T-cell (primary cell): ENCODE measurements around the gene ERMARD. TPM values are rescaled to one million over a fixed set of nuclear protein-coding genes. Genes with fewer than 3 reads are reported as not detected.
A peak's percentile ranks its signal among the peaks of the same experiment; 100 is the strongest.

ENCODE experiments used
- ATAC-seq, 4 experiments: fragments of 200-7000 bp in 3 of 4; fragments of 150-1000 bp in 1 of 4; cut with Tn5 transposase; replicated peaks in 1 of 4; 1 replicate in 3 of 4; 2 replicates in 1 of 4; pipeline ENCODE4 v1.10.0; 2021; ENCODE audit warnings: moderate library complexity in 3 of 4, mild to moderate bottlenecking in 2 of 4, moderate number of reproducible peaks in 1 of 4
- CTCF ChIA-PET, 2 donors: fragments of 300-600 bp; sonication (Branson Sonifier 250); formaldehyde crosslinking; loops; one replicate each; lab custom pipeline; 2022; ENCODE audit warnings: antibody characterized with exemption in 2 of 2; lab: Charles Lee
- POLR2A ChIA-PET, 2 donors: fragments of 300-600 bp; sonication (Branson Sonifier 250); formaldehyde crosslinking; loops; one replicate each; lab custom pipeline; 2022; ENCODE audit warnings: antibody characterized with exemption in 2 of 2; lab: Charles Lee
- DNase-seq, 35 experiments: peaks; one replicate each; pipeline versions ENCODE4 v3.0.0 to v3.0.0-alpha.2; 2013 to 2023
- H3K27ac ChIP-seq: one replicate; pipeline ENCODE4 v1.5.1; 2013; ENCODE audit warnings: low read length
- H3K27me3 ChIP-seq, 2 experiments: replicated peaks in 1 of 2; 1 replicate in 1 of 2; 2 replicates in 1 of 2; pipeline versions ENCODE4 v1.6.1 to v1.7.0; 2013; ENCODE audit warnings: low read length in 1 of 2, mixed read lengths in 1 of 2; ENCODE audit not compliant: control insufficient read depth in 2 of 2, insufficient read depth in 2 of 2; ENCODE audit errors: extremely low read depth in 1 of 2
- H3K36me3 ChIP-seq, 2 donors: 1 replicate in 1 of 2; 2 replicates in 1 of 2; pipeline versions ENCODE4 v1.6.1 to v1.7.0; 2013; ENCODE audit warnings: low read length in 1 of 2; ENCODE audit not compliant: control insufficient read depth in 2 of 2, insufficient read depth in 1 of 2; ENCODE audit errors: extremely low read depth in 1 of 2
- H3K4me1 ChIP-seq, 2 experiments: 1 replicate in 1 of 2; 2 replicates in 1 of 2; pipeline versions ENCODE4 v1.6.1 to v1.7.0; 2013; ENCODE audit warnings: low read length in 2 of 2, mixed read lengths in 1 of 2; ENCODE audit not compliant: insufficient read depth in 2 of 2, control insufficient read depth in 1 of 2; ENCODE audit errors: extremely low read depth in 1 of 2
- H3K4me3 ChIP-seq, 2 donors: 1 replicate in 1 of 2; 2 replicates in 1 of 2; pipeline versions ENCODE4 v1.5.1 to v1.7.0; 2013; ENCODE audit warnings: mild to moderate bottlenecking in 2 of 2, low read length in 1 of 2, moderate library complexity in 1 of 2; ENCODE audit not compliant: control insufficient read depth in 1 of 2; ENCODE audit errors: extremely low read depth in 1 of 2
- H3K9me3 ChIP-seq: 2 replicates; pipeline ENCODE4 v1.7.0; 2013
- H3K27ac Mint-ChIP-seq, 2 donors: one replicate each; pipeline ENCODE4 v1.8.0; 2020 to 2021; ENCODE audit warnings: mild to moderate bottlenecking in 2 of 2, mixed read lengths in 2 of 2
- H3K27me3 Mint-ChIP-seq, 2 donors: one replicate each; pipeline ENCODE4 v1.8.0; 2021 to 2022; ENCODE audit warnings: mixed read lengths in 2 of 2
- H3K36me3 Mint-ChIP-seq: one replicate; pipeline ENCODE4 v1.8.0; 2021; ENCODE audit warnings: mixed read lengths
- H3K4me1 Mint-ChIP-seq, 3 donors: one replicate each; pipeline ENCODE4 v1.8.0; 2020 to 2022; ENCODE audit warnings: mixed read lengths in 3 of 3, mild to moderate bottlenecking in 1 of 3
- H3K4me3 Mint-ChIP-seq, 3 donors: one replicate each; pipeline ENCODE4 v1.8.0; 2020 to 2022; ENCODE audit warnings: mild to moderate bottlenecking in 3 of 3, mixed read lengths in 3 of 3, moderate library complexity in 3 of 3
- H3K9me3 Mint-ChIP-seq, 3 donors: one replicate each; pipeline ENCODE4 v1.8.0; 2020 to 2022; ENCODE audit warnings: mixed read lengths in 3 of 3
- WGBS: methylation state at CpG from one replicate; pipeline ENCODE4 v1.1.5; 2013; ENCODE audit warnings: missing lambda C conversion rate; ENCODE audit not compliant: insufficient coverage; 5-methylcytosine and 5-hydroxymethylcytosine counted together
- total RNA-seq, 35 experiments: library from RNA in 6 of 35; stranded (reverse) in 6 of 35; fragments of 120-200 nt in 1 of 35; gene quantifications; one replicate each; pipeline versions ENCODE4 v1.2.1 to v1.2.4 and lab custom pipeline; 2013 to 2026

ERMARD gene
- total RNA-seq, 5 donors from 2014 or later (not counting 1 experiment from before 2014, with no cell fraction given) = 24.7 to 35.7 (median 29.9) TPM

DNA sequence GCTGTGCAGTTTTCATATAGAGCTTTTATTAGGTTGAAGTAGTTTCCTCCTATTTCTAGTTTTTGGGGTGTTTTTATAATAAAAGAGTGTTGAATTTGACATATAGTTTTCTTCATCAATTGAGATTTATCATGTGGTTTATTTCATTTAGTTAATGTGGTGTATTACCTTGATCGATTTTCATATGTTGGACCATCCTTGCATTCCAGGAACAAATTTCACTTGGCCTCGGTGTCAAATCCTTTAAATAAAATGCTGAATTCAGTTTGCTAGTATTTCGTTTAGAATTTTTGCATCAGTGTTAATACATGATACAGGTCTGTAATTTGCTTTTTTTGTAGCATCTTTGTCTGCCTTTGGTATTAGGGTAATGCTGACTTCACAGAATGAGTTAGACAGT is 6.0 kb upstream of the ERMARD start:
- WGBS = no CpG with 5 or more reads among the region's 3 CpGs
- no peak overlapping the region for H3K27ac Mint-ChIP-seq
- DNase-seq = no peak
- H3K27me3 ChIP-seq = no peaks in the 10 kb centered on the region
- H3K36me3 ChIP-seq = no peaks in the 10 kb centered on the region
- no peaks in the 10 kb centered on the region for H3K27me3 Mint-ChIP-seq
- H3K4me1 Mint-ChIP-seq = peaks cover 8 to 12% (median 11%) of the 10 kb centered on the region in 3 donors
- H3K4me3 Mint-ChIP-seq = no peak overlapping the region
- H3K36me3 Mint-ChIP-seq = peaks cover 10% of the 10 kb centered on the region
- no peak overlapping the region for H3K27ac ChIP-seq
- ATAC-seq = no peak
- H3K9me3 ChIP-seq = no peaks in the 10 kb centered on the region
- peaks cover 3 to 21% (median 5%) of the 10 kb centered on the region in 3 donors for H3K9me3 Mint-ChIP-seq
- ChIA-PET POLR2A (no interaction called here), CTCF (no interaction called here)
- H3K4me1 ChIP-seq = peaks cover 0 to 6% of the 10 kb centered on the region in 2 experiments
- no peak overlapping the region for H3K4me3 ChIP-seq

GRCh38 chr6:169746556-169746955 is 4.9 kb upstream of the ERMARD start:
- no peaks in the 10 kb centered on the region for H3K27me3 ChIP-seq
- Mint-ChIP-seq H3K9me3 (peaks cover 3 to 21% (median 5%) of the 10 kb centered on the region in 3 donors), H3K36me3 (peaks cover 10% of the 10 kb centered on the region), H3K4me3 (no peak overlapping the region), H3K4me1 (peaks cover 19 to 20% (median 20%) of the 10 kb centered on the region in 3 donors), H3K27me3 (no peaks in the 10 kb centered on the region), H3K27ac (no peak overlapping the region)
- ChIA-PET CTCF (no interaction called here), POLR2A (interaction anchor here in 1 of 2 donors (0.6 kb wide), 1 partner anchor 35 kb away, joined by 6 read pairs; no protein-coding TSS in a partner anchor)
- no peak for DNase-seq
- no peak overlapping the region for H3K4me3 ChIP-seq
- H3K4me1 ChIP-seq = peaks cover 4 to 13% of the 10 kb centered on the region in 2 experiments
- no peak overlapping the region for H3K27ac ChIP-seq
- 100% methylated on average over 1 of the region's 1 CpG for WGBS
- H3K36me3 ChIP-seq = no peaks in the 10 kb centered on the region
- H3K9me3 ChIP-seq = no peaks in the 10 kb centered on the region
- no peak for ATAC-seq

DNA sequence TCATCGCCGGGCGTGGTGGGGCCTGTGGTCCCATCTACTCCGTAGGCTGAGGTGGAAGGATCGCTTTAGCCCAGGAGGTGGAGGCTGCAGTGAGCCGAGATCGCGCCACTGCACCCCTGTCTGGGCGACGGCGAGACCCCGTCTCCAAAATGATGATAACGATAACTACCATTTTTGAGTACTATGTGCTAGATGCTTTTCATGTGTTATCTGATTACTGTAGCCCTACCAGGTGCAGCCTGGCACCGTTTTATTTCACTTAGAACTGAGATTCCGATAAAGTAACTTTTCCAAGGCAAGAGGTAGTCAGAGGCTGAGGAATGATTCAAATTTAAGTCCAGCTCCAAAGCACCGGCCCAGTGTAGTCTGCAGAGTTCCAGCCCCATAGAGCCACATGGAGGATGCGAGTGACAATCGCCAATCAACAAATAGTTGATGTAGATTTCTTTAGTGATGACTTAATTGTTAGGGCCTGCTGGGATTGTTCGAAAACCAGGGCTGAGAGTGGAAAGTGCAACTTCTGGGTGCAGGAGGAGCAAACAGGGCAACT is 727 bp downstream of the ERMARD start:
- WGBS = 20% methylated on average over 14 of the region's 19 CpGs
- DNase-seq (peak in 4 of 35 experiments; percentile 3 to 28 (median 8)), ATAC-seq (peak in 2 of 4 experiments; percentile 34 to 37)
- peak overlapping the region; percentile 90 to 94 for H3K27ac Mint-ChIP-seq
- H3K36me3 Mint-ChIP-seq = peaks cover 20% of the 10 kb centered on the region
- peaks cover 30 to 40% (median 35%) of the 10 kb centered on the region in 3 donors for H3K4me1 Mint-ChIP-seq
- H3K27ac ChIP-seq = peak overlapping the region; percentile 91
- H3K4me3 ChIP-seq = peak overlapping the region; percentile 78 to 81
- ChIA-PET CTCF (interaction anchor here (0.7 to 1.1 kb wide), 4 partner anchors 34 to 930 kb away, joined by 3 to 4 read pairs (median 3); partner anchors contain the start of gene TBP (in 1 of the 2)), POLR2A (interaction anchor here in 1 of 2 donors (1.2 kb wide), 1 partner anchor 50 kb away, joined by 5 read pairs; the partner anchor contains the start of genes C6orf120 and WDR27)
- H3K36me3 ChIP-seq = peaks cover 0 to 5% of the 10 kb centered on the region in 2 donors
- peaks cover 12 to 20% of the 10 kb centered on the region in 2 experiments for H3K4me1 ChIP-seq
- no peaks in the 10 kb centered on the region for H3K27me3 Mint-ChIP-seq
- no peaks in the 10 kb centered on the region for H3K9me3 ChIP-seq
- no peaks in the 10 kb centered on the region for H3K27me3 ChIP-seq
- peak overlapping the region; percentile 99 for H3K4me3 Mint-ChIP-seq
- H3K9me3 Mint-ChIP-seq = peaks cover 3 to 4% (median 3%) of the 10 kb centered on the region in 3 donors

GRCh38 chr6:169755162-169755561 is 3.7 kb downstream of the ERMARD start:
- Histone ChIP-seq H3K4me1 (peaks cover 12 to 16% of the 10 kb centered on the region in 2 experiments), H3K27me3 (no peaks in the 10 kb centered on the region), H3K27ac (no peak overlapping the region), H3K4me3 (no peak overlapping the region), H3K36me3 (peaks cover 0 to 24% of the 10 kb centered on the region in 2 donors), H3K9me3 (no peaks in the 10 kb centered on the region)
- POLR2A ChIA-PET = interaction anchor here in 1 of 2 donors (0.6 kb wide), 1 partner anchor 8 kb away, joined by 3 read pairs; no protein-coding TSS in a partner anchor
- Mint-ChIP-seq H3K27me3 (no peaks in the 10 kb centered on the region), H3K27ac (no peak overlapping the region), H3K36me3 (peaks cover 37% of the 10 kb centered on the region), H3K4me3 (no peak overlapping the region), H3K9me3 (no peaks in the 10 kb centered on the region), H3K4me1 (peaks cover 25 to 31% (median 26%) of the 10 kb centered on the region in 3 donors)
- 100% methylated on average over 1 of the region's 6 CpGs for WGBS
- no peak for DNase-seq
- CTCF ChIA-PET = no interaction called here
- no peak for ATAC-seq

- CTCF ChIA-PET = interaction anchor here in 1 of 2 donors (0.5 kb wide), 1 partner anchor 614 kb away, joined by 3 read pairs; no protein-coding TSS in a partner anchor
- Histone ChIP-seq H3K36me3 (peaks cover 12 to 63% of the 10 kb centered on the region in 2 donors), H3K4me1 (no peaks in the 10 kb centered on the region), H3K27me3 (no peaks in the 10 kb centered on the region), H3K4me3 (no peak overlapping the region), H3K27ac (no peak overlapping the region), H3K9me3 (no peaks in the 10 kb centered on the region)
- Mint-ChIP-seq H3K36me3 (peaks cover 74% of the 10 kb centered on the region), H3K27ac (no peak overlapping the region), H3K4me3 (no peak overlapping the region), H3K9me3 (no peaks in the 10 kb centered on the region), H3K4me1 (no peaks in the 10 kb centered on the region), H3K27me3 (no peaks in the 10 kb centered on the region)
- ATAC-seq = no peak
- POLR2A ChIA-PET = interaction anchor here in 1 of 2 donors (0.6 kb wide), 1 partner anchor 9 kb away, joined by 3 read pairs; no protein-coding TSS in a partner anchor
- no peak for DNase-seq
- 98% methylated on average over 9 of the region's 10 CpGs for WGBS
Observed at GRCh38 chr6:169763308-169763707, 11.9 kb downstream of the ERMARD start.

- no peak overlapping the region for H3K4me3 ChIP-seq
- POLR2A ChIA-PET = no interaction called here
- Mint-ChIP-seq H3K4me1 (no peaks in the 10 kb centered on the region), H3K36me3 (peaks cover 69% of the 10 kb centered on the region), H3K4me3 (no peak overlapping the region), H3K27me3 (no peaks in the 10 kb centered on the region), H3K27ac (no peak overlapping the region), H3K9me3 (no peaks in the 10 kb centered on the region)
- 96% methylated on average over 6 of the region's 10 CpGs for WGBS
- no peaks in the 10 kb centered on the region for H3K27me3 ChIP-seq
- ATAC-seq = no peak
- CTCF ChIA-PET = no interaction called here
- no peak for DNase-seq
- no peaks in the 10 kb centered on the region for H3K9me3 ChIP-seq
- no peaks in the 10 kb centered on the region for H3K4me1 ChIP-seq
- peaks cover 12 to 63% of the 10 kb centered on the region in 2 donors for H3K36me3 ChIP-seq
- H3K27ac ChIP-seq = no peak overlapping the region
Observed at GRCh38 chr6:169763881-169764280, 12.5 kb downstream of the ERMARD start.
